Gastroesophageal sphincter (tissue), 4 donors: ENCODE results near the gene KCNJ1. TPM values are rescaled to one million over a fixed set of nuclear protein-coding genes. Genes with fewer than 3 reads are reported as not detected.

Source experiments
- ATAC-seq: fragments of 150-250 bp; one replicate; pipeline ENCODE4 v1.9.1; 2016; ENCODE audit warnings: mild to moderate bottlenecking, moderate library complexity
- H3K27ac ChIP-seq, 4 donors: fragments of 200-600 bp; sonication (generic) in 3 of 4; 1 replicate in 3 of 4; 2 replicates in 1 of 4; pipeline ENCODE4 v1.5.1; 2016 to 2019
- H3K27me3 ChIP-seq: fragments of 200-600 bp; sonication (generic); one replicate; pipeline ENCODE4 v1.5.1; 2019
- H3K36me3 ChIP-seq, 2 donors: fragments of 200-600 bp; sonication (generic); one replicate each; pipeline ENCODE4 v1.5.1; 2019; ENCODE audit warnings: control low read depth in 1 of 2
- H3K4me1 ChIP-seq, 3 donors: fragments of 200-600 bp; sonication (generic); 1 replicate in 2 of 3; 2 replicates in 1 of 3; pipeline ENCODE4 v1.5.1; 2016 to 2019; ENCODE audit warnings: control low read depth in 2 of 3
- H3K4me3 ChIP-seq, 2 donors: fragments of 200-600 bp; sonication (generic); one replicate each; pipeline ENCODE4 v1.5.1; 2019; ENCODE audit warnings: mild to moderate bottlenecking in 1 of 2, moderate library complexity in 1 of 2
- H3K9me3 ChIP-seq, 3 donors: fragments of 200-600 bp; sonication (generic); one replicate each; pipeline ENCODE4 v1.5.1; 2017 to 2019; ENCODE audit warnings: control low read depth in 2 of 3
- EP300 ChIP-seq: sonication (generic); formaldehyde crosslinking; IDR thresholded peaks from one replicate; pipeline ENCODE4 v1.6.1; 2017; ENCODE audit warnings: antibody characterized with exemption, mild to moderate bottlenecking
- POLR2A ChIP-seq, 2 donors: fragments of 450-650 bp; IDR thresholded peaks; one replicate each; pipeline ENCODE4 v1.6.1; 2017; ENCODE audit warnings: antibody characterized with exemption in 2 of 2, mild to moderate bottlenecking in 2 of 2, moderate library complexity in 1 of 2
- POLR2AphosphoS5 ChIP-seq: sonication (generic); formaldehyde crosslinking; IDR thresholded peaks from one replicate; pipeline ENCODE4 v1.6.1; 2017; ENCODE audit warnings: antibody characterized with exemption
- WGBS, 2 donors: methylation state at CpG; one replicate each; pipeline ENCODE4 v1.1.5; 2018; ENCODE audit warnings: low coverage in 1 of 2; 5-methylcytosine and 5-hydroxymethylcytosine counted together
- total RNA-seq, 4 donors: library from RNA; depleted of rRNA; stranded (reverse); fragments of >200 nt; gene quantifications; one replicate each; pipeline ENCODE4 v1.1.0, GENCODE V29; 2016
- TF ChIP-seq, protein P1 (sequence below), 4 experiments: fragments of 200-600 bp in 2 of 4; fragments of 450-650 bp in 2 of 4; sonication (generic) in 1 of 4; IDR thresholded peaks; one replicate each; pipeline ENCODE4 v1.5.1; 2017 to 2019; ENCODE audit warnings: antibody characterized with exemption in 4 of 4, mild to moderate bottlenecking in 2 of 4, moderate library complexity in 2 of 4

KCNJ1 gene
- total RNA-seq, 4 donors from 2014 or later, result 0.27 TPM; not detected in 3

DNA sequence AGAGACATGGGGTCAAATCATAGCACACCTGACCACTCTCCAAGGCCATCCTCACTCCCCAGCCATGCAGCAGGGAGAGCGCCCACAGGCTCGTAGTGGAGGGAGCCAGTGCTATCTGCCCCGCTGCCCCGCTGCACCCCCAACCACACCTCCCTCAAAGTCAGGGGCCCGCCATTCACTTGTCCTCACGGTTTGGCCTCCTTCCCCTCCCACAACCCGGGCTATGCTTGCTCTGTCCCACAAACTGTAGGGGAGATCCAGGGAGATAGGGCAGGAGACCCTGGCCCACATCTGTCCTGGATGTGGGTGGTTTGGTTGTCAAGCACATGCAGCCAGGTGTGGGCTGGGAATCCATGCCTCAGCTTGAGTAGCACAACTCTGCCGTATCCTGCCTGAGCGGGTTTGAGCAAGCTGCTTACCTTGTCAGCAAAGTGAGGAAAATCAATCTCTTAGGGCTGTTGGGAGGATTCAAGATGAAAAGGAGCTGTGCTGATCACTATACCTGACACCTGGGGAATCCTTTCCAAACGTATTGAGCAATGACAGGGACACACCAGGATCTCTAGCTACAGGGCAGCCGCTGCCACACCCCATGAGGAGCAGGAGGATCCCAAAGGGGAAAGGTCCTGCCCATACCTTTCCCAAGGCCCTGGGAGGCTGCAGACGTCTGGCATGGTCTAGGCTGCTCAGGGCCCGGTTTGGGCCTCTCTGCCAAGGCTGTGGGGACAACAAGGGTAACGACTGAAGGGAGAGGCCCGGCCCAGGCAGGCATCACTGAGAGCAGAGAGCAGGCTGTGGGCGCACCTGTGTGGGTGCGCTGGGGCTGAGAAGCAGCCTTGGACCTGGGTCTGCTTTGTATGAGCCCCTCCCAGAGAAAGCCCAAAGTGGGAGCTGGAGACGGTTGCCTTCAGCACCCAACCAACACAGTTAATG is 47.4 kb upstream of the KCNJ1 start:
- H3K27ac ChIP-seq, result no peak overlapping the region
- no peaks in the 10 kb centered on the region for H3K36me3 ChIP-seq
- no peak overlapping the region for H3K4me3 ChIP-seq
- no peak for ATAC-seq
- H3K9me3 ChIP-seq, result no peaks in the 10 kb centered on the region
- TF ChIP-seq POLR2A (IDR thresholded peaks at IDR 0.05) (no peak), POLR2AphosphoS5 (no peak), EP300 (no peak)
- TF ChIP-seq, protein P1, sequence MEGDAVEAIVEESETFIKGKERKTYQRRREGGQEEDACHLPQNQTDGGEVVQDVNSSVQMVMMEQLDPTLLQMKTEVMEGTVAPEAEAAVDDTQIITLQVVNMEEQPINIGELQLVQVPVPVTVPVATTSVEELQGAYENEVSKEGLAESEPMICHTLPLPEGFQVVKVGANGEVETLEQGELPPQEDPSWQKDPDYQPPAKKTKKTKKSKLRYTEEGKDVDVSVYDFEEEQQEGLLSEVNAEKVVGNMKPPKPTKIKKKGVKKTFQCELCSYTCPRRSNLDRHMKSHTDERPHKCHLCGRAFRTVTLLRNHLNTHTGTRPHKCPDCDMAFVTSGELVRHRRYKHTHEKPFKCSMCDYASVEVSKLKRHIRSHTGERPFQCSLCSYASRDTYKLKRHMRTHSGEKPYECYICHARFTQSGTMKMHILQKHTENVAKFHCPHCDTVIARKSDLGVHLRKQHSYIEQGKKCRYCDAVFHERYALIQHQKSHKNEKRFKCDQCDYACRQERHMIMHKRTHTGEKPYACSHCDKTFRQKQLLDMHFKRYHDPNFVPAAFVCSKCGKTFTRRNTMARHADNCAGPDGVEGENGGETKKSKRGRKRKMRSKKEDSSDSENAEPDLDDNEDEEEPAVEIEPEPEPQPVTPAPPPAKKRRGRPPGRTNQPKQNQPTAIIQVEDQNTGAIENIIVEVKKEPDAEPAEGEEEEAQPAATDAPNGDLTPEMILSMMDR (IDR thresholded peaks at IDR 0.05), result no peak
- WGBS, 2 donors, result 96 to 100% methylated on average over 5 of the region's 18 CpGs
- peaks cover 0 to under 1% (median 0%) of the 10 kb centered on the region in 3 donors for H3K4me1 ChIP-seq
- no peaks in the 10 kb centered on the region for H3K27me3 ChIP-seq

- H3K27ac ChIP-seq, result no peak overlapping the region
- no CpG with 5 or more reads among the region's 5 CpGs for WGBS, 2 donors
- no peaks in the 10 kb centered on the region for H3K36me3 ChIP-seq
- H3K9me3 ChIP-seq, result no peaks in the 10 kb centered on the region
- ATAC-seq, result no peak
- no peak overlapping the region for H3K4me3 ChIP-seq
- H3K4me1 ChIP-seq, result peaks cover 0 to 7% (median 0%) of the 10 kb centered on the region in 3 donors
- TF ChIP-seq, protein P1 (IDR thresholded peaks at IDR 0.05), result no peak
- TF ChIP-seq EP300, result no peak
- no peak for TF ChIP-seq POLR2A (IDR thresholded peaks at IDR 0.05)
- no peak for TF ChIP-seq POLR2AphosphoS5
- no peaks in the 10 kb centered on the region for H3K27me3 ChIP-seq
Observed at GRCh38 chr11:128913806-128914205, 46.7 kb upstream of the KCNJ1 start.

DNA sequence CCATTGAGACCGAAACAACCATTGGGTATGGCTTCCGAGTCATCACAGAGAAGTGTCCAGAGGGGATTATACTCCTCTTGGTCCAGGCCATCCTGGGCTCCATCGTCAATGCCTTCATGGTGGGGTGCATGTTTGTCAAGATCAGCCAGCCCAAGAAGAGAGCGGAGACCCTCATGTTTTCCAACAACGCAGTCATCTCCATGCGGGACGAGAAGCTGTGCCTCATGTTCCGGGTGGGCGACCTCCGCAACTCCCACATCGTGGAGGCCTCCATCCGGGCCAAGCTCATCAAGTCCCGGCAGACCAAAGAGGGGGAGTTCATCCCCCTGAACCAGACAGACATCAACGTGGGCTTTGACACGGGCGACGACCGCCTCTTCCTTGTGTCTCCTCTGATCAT is 44.6 kb upstream of the KCNJ1 start:
- no peaks in the 10 kb centered on the region for H3K36me3 ChIP-seq
- 100% methylated on average over 1 of the region's 18 CpGs; no CpG with 5 or more reads in 1 of the 2 donors for WGBS, 2 donors
- no peak overlapping the region for H3K4me3 ChIP-seq
- no peak for ATAC-seq
- peaks cover 0 to 14% (median 0%) of the 10 kb centered on the region in 3 donors for H3K4me1 ChIP-seq
- TF ChIP-seq POLR2AphosphoS5, result no peak
- TF ChIP-seq, protein P1 (IDR thresholded peaks at IDR 0.05), result no peak
- no peak for TF ChIP-seq EP300
- no peak for TF ChIP-seq POLR2A (IDR thresholded peaks at IDR 0.05)
- no peaks in the 10 kb centered on the region for H3K9me3 ChIP-seq
- H3K27ac ChIP-seq, result no peak overlapping the region
- H3K27me3 ChIP-seq, result no peaks in the 10 kb centered on the region

DNA sequence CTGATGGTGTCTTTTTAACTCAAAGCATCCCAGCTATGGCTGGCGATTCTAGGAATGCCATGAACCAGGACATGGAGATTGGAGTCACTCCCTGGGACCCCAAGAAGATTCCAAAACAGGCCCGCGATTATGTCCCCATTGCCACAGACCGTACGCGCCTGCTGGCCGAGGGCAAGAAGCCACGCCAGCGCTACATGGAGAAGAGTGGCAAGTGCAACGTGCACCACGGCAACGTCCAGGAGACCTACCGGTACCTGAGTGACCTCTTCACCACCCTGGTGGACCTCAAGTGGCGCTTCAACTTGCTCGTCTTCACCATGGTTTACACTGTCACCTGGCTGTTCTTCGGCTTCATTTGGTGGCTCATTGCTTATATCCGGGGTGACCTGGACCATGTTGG is 44.1 kb upstream of the KCNJ1 start:
- TF ChIP-seq EP300 (no peak), POLR2AphosphoS5 (no peak)
- TF ChIP-seq, protein P1 (IDR thresholded peaks at IDR 0.05), result no peak
- H3K4me1 ChIP-seq, result peaks cover 0 to 17% (median 0%) of the 10 kb centered on the region in 3 donors
- whole genome bisulfite sequencing, 2 donors, result 99 to 100% methylated on average over 3 to 11 of the region's 17 CpGs
- no peaks in the 10 kb centered on the region for H3K36me3 ChIP-seq
- no peak for ATAC-seq
- no peaks in the 10 kb centered on the region for H3K9me3 ChIP-seq
- H3K27ac ChIP-seq, result no peak overlapping the region
- no peak overlapping the region for H3K4me3 ChIP-seq
- no peaks in the 10 kb centered on the region for H3K27me3 ChIP-seq

DNA sequence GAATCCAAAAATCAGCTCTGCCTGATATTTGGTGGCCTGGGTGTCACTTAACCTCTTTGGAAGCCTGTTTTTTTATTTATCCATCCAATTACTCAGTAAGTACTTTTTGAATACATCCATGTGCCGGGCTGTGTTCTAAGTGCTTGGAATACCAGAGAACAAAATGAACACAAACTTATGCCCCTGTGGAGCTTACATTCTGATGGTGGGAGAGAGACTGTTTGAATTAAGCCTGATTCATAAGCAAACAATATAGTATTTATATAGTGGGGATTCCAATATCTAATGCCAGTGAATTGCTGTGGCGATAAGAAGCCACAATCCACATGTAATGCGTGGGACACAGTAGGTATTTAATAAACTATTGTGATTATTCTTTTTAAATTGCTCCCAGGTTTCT is 43.5 kb upstream of the KCNJ1 start:
- WGBS, 2 donors, result 86 to 100% methylated on average over 3 of the region's 3 CpGs
- H3K4me1 ChIP-seq, result peaks cover 0 to 23% (median 0%) of the 10 kb centered on the region in 3 donors
- H3K9me3 ChIP-seq, result no peaks in the 10 kb centered on the region
- no peaks in the 10 kb centered on the region for H3K27me3 ChIP-seq
- TF ChIP-seq, protein P1 (IDR thresholded peaks at IDR 0.05), result no peak
- no peak for TF ChIP-seq POLR2A (IDR thresholded peaks at IDR 0.05)
- no peak for TF ChIP-seq EP300
- TF ChIP-seq POLR2AphosphoS5, result no peak
- H3K4me3 ChIP-seq, result no peak overlapping the region
- no peak overlapping the region for H3K27ac ChIP-seq
- H3K36me3 ChIP-seq, result no peaks in the 10 kb centered on the region
- ATAC-seq, result no peak
